Gastrocnemius medialis (tissue), 4 donors: ENCODE data around the gene POLR2A. TPM values are rescaled to one million over a fixed set of nuclear protein-coding genes. Genes with fewer than 3 reads are reported as not detected.
"Not testable (repeated sequence)": the region's sequence is repeated elsewhere in the genome, so short reads cannot be mapped to it uniquely, and the experiment has no call there.

Experiments
- ATAC-seq, 2 donors: fragments of 150-250 bp; one replicate each; pipeline ENCODE4 v1.9.1; 2016
- DNase-seq, 2 donors: peaks; one replicate each; pipeline ENCODE4 v3.0.0-alpha.2; 2019
- H3K27ac ChIP-seq, 4 donors: fragments of 200-600 bp; sonication (generic); 1 replicate in 1 of 4; 2 replicates in 3 of 4; pipeline ENCODE4 v1.5.1; 2016 to 2018; ENCODE audit warnings: mild to moderate bottlenecking in 2 of 4, moderate library complexity in 1 of 4
- H3K27me3 ChIP-seq, 3 donors: fragments of 200-600 bp; sonication (generic) in 2 of 3; 1 replicate in 1 of 3; 2 replicates in 2 of 3; pipeline versions ENCODE4 v1.5.1 to v1.6.0; 2016 to 2019; ENCODE audit warnings: mild to moderate bottlenecking in 1 of 3, moderate library complexity in 1 of 3
- H3K36me3 ChIP-seq, 2 donors: fragments of 200-600 bp; sonication (generic) in 1 of 2; one replicate each; pipeline ENCODE4 v1.5.1; 2017 to 2018
- H3K4me1 ChIP-seq, 2 donors: fragments of 200-600 bp; sonication (generic) in 1 of 2; one replicate each; pipeline ENCODE4 v1.5.1; 2016 to 2017; ENCODE audit warnings: mild to moderate bottlenecking in 2 of 2
- H3K4me3 ChIP-seq, 4 donors: fragments of 200-600 bp; sonication (generic) in 3 of 4; 1 replicate in 1 of 4; 2 replicates in 3 of 4; pipeline ENCODE4 v1.5.1; 2016 to 2019; ENCODE audit warnings: mild to moderate bottlenecking in 2 of 4
- H3K9me3 ChIP-seq, 3 donors: fragments of 200-600 bp; sonication (generic) in 2 of 3; 1 replicate in 1 of 3; 2 replicates in 2 of 3; pipeline ENCODE4 v1.5.1; 2016 to 2019
- POLR2A ChIP-seq, 2 donors: fragments of 450-650 bp; IDR thresholded peaks; one replicate each; pipeline ENCODE4 v1.6.1; 2017; ENCODE audit warnings: antibody characterized with exemption in 2 of 2, mild to moderate bottlenecking in 2 of 2, moderate library complexity in 2 of 2
- in situ Hi-C, 4 donors: fragments of 200-750 bp; cut with MboI; loops; one replicate each; pipeline versions ENCODE4 v1.15.0 to v1.8.0; 2017; ENCODE audit warnings: low sequenced_read_pairs in 4 of 4
- intact Hi-C: fragments of 100-400 bp; cut with DNase I; formaldehyde crosslinking; loops from one replicate; pipeline ENCODE4 v1.15.1; 2023; ENCODE audit warnings: low total_unique reads
- total RNA-seq, 4 donors: library from RNA; depleted of rRNA; stranded (reverse); fragments of >200 nt; gene quantifications; one replicate each; pipeline versions ENCODE4 v1.1.0 to v1.2.3, GENCODE V29; 2016
- TF ChIP-seq, protein P1 (sequence below), 5 experiments: fragments of 450-650 bp in 3 of 5; fragments of 200-600 bp in 2 of 5; sonication (generic) in 2 of 5; IDR thresholded peaks in 4 of 5; conservative IDR thresholded peaks in 1 of 5; 1 replicate in 4 of 5; 2 replicates in 1 of 5; pipeline ENCODE4 v1.5.1; 2016 to 2019; ENCODE audit warnings: antibody characterized with exemption in 5 of 5, mild to moderate bottlenecking in 3 of 5, moderate library complexity in 3 of 5

Gene POLR2A
- total RNA-seq, 4 donors from 2014 or later, result 20.3 to 56.9 (median 39.3) TPM

- peak overlapping the region in 3 of 4 donors; percentile 9 to 17 (median 10) for H3K4me3 ChIP-seq
- H3K27me3 ChIP-seq, result no peaks in the 10 kb centered on the region
- peak overlapping the region; percentile 79 to 100 (median 86) for H3K27ac ChIP-seq
- intact Hi-C loops, result no loop called here
- TF ChIP-seq, protein P1, sequence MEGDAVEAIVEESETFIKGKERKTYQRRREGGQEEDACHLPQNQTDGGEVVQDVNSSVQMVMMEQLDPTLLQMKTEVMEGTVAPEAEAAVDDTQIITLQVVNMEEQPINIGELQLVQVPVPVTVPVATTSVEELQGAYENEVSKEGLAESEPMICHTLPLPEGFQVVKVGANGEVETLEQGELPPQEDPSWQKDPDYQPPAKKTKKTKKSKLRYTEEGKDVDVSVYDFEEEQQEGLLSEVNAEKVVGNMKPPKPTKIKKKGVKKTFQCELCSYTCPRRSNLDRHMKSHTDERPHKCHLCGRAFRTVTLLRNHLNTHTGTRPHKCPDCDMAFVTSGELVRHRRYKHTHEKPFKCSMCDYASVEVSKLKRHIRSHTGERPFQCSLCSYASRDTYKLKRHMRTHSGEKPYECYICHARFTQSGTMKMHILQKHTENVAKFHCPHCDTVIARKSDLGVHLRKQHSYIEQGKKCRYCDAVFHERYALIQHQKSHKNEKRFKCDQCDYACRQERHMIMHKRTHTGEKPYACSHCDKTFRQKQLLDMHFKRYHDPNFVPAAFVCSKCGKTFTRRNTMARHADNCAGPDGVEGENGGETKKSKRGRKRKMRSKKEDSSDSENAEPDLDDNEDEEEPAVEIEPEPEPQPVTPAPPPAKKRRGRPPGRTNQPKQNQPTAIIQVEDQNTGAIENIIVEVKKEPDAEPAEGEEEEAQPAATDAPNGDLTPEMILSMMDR (IDR thresholded peaks at IDR 0.05 in 4 of 5, conservative IDR thresholded peaks at IDR 0.05 in 1 of 5), result no peak
- TF ChIP-seq POLR2A (IDR thresholded peaks at IDR 0.05), result peak in 1 of 2 donors; percentile 6
- ATAC-seq (peak; percentile 69), DNase-seq (peak; percentile 42 to 74)
- no peaks in the 10 kb centered on the region for H3K9me3 ChIP-seq
- in situ Hi-C loops, result no loop called here
- peaks cover 37 to 42% of the 10 kb centered on the region in 2 donors for H3K4me1 ChIP-seq
- H3K36me3 ChIP-seq, result peaks cover 0 to 31% of the 10 kb centered on the region in 2 donors
Measured at GRCh38 chr17:7466639-7467341, 17.4 kb upstream of the POLR2A start.

GRCh38 chr17:7467498-7467897 lies 16.7 kb upstream of the POLR2A start:
- in situ Hi-C loops (no loop called here), intact Hi-C loops (no loop called here)
- no peak overlapping the region for H3K4me3 ChIP-seq
- TF ChIP-seq, protein P1 (IDR thresholded peaks at IDR 0.05 in 4 of 5, conservative IDR thresholded peaks at IDR 0.05 in 1 of 5), result no peak
- TF ChIP-seq POLR2A (IDR thresholded peaks at IDR 0.05), result no peak
- ATAC-seq (no peak), DNase-seq (no peak)
- H3K36me3 ChIP-seq, result peaks cover 0 to 27% of the 10 kb centered on the region in 2 donors
- no peaks in the 10 kb centered on the region for H3K9me3 ChIP-seq
- no peaks in the 10 kb centered on the region for H3K27me3 ChIP-seq
- peaks cover 38 to 46% of the 10 kb centered on the region in 2 donors for H3K4me1 ChIP-seq
- peak overlapping the region; percentile 79 to 100 (median 86) for H3K27ac ChIP-seq

GRCh38 chr17:7468290-7468689 lies 15.9 kb upstream of the POLR2A start:
- ATAC-seq, result no peak
- no peak for DNase-seq
- peaks cover 0 to 19% of the 10 kb centered on the region in 2 donors for H3K36me3 ChIP-seq
- TF ChIP-seq, protein P1 (IDR thresholded peaks at IDR 0.05 in 4 of 5, conservative IDR thresholded peaks at IDR 0.05 in 1 of 5), result no peak
- TF ChIP-seq POLR2A (IDR thresholded peaks at IDR 0.05), result no peak
- no peaks in the 10 kb centered on the region for H3K9me3 ChIP-seq
- peak overlapping the region; percentile 79 to 100 (median 86) for H3K27ac ChIP-seq
- no peaks in the 10 kb centered on the region for H3K27me3 ChIP-seq
- H3K4me3 ChIP-seq, result no peak overlapping the region
- H3K4me1 ChIP-seq, result peaks cover 41 to 49% of the 10 kb centered on the region in 2 donors
- intact Hi-C loops (loop anchor here (2.0 kb wide), 1 partner anchor 21 kb away; no protein-coding TSS in a partner anchor), in situ Hi-C loops (no loop called here)

DNA sequence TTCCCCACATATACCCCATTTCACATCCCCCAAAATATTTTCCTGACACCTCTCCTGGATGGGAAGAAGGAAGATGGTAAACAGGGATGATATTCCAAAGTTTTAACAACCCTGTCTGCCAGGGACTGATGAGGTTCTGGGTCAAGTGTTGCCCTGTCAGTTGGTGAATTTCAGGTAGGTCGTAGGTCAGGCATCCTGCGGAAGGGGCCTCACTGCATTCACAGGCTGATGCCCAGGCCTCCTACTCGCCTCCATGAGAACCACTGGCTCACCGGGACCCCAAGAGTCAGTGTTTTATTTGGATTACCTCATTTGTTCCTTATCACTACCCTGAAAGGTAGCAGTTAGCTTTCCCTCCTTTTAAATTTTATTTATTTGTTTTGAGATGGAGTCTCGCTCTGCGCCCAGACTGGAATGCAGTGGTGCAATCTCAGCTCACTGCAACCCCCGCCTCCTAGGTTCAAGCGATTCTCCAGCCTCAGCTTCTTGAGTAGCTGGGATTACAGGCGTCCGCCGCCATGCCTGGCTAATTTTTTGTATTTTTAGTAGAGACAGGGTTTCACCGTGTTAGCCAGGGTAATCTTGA lies 15.3 kb upstream of the POLR2A start:
- in situ Hi-C loops (no loop called here), intact Hi-C loops (loop anchor here (2.0 kb wide), 1 partner anchor 22 kb away; no protein-coding TSS in a partner anchor)
- TF ChIP-seq POLR2A (IDR thresholded peaks at IDR 0.05), result no peak
- TF ChIP-seq, protein P1 (IDR thresholded peaks at IDR 0.05 in 4 of 5, conservative IDR thresholded peaks at IDR 0.05 in 1 of 5), result no peak
- ATAC-seq, result no peak
- no peak for DNase-seq
- H3K27me3 ChIP-seq, result no peaks in the 10 kb centered on the region
- peaks cover 0 to 13% of the 10 kb centered on the region in 2 donors for H3K36me3 ChIP-seq
- H3K4me3 ChIP-seq, result no peak overlapping the region
- no peaks in the 10 kb centered on the region for H3K9me3 ChIP-seq
- peaks cover 46 to 55% of the 10 kb centered on the region in 2 donors for H3K4me1 ChIP-seq
- peak overlapping the region; percentile 12 to 100 (median 86) for H3K27ac ChIP-seq

DNA sequence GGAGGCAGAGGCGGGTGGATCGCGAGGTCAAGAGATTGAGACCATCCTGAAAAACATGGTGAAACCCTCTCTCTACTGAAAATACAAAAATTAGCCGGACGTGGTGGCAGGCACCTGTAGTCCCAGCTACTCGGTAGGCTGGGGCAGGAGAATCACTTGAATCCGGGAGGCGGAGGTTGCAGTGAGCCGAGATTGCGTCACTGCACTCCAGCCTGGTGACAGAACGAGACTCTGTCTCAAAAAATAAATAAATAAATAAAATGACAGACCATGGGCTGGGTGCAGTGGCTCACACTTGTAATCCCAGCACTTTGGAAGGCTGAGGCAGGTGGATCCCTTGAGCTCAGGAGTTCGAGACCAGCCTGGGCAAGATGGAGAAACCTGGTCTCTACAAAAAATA lies 14.3 kb upstream of the POLR2A start:
- intact Hi-C loops, result loop anchor here (2.0 kb wide), 1 partner anchor 23 kb away; no protein-coding TSS in a partner anchor
- H3K4me3 ChIP-seq, H3K9me3 ChIP-seq, DNase-seq, H3K36me3 ChIP-seq, H3K27me3 ChIP-seq, in situ Hi-C loops, ATAC-seq: not testable (repeated sequence)
- Histone ChIP-seq H3K4me1 (peaks cover 52 to 62% of the 10 kb centered on the region in 2 donors), H3K27ac (peak overlapping the region in 3 of 4 donors; percentile 62 to 100 (median 83))

GRCh38 chr17:7470457-7470973 lies 13.7 kb upstream of the POLR2A start:
- DNase-seq, H3K36me3 ChIP-seq, H3K27me3 ChIP-seq, H3K4me3 ChIP-seq, ATAC-seq, H3K9me3 ChIP-seq, in situ Hi-C loops, intact Hi-C loops: not testable (repeated sequence)
- H3K27ac ChIP-seq, result peak overlapping the region; percentile 62 to 100 (median 90)
- peaks cover 59 to 69% of the 10 kb centered on the region in 2 donors for H3K4me1 ChIP-seq
